Measurements from ENCODE around the gene MYADML2.

Gene MYADML2

DNA sequence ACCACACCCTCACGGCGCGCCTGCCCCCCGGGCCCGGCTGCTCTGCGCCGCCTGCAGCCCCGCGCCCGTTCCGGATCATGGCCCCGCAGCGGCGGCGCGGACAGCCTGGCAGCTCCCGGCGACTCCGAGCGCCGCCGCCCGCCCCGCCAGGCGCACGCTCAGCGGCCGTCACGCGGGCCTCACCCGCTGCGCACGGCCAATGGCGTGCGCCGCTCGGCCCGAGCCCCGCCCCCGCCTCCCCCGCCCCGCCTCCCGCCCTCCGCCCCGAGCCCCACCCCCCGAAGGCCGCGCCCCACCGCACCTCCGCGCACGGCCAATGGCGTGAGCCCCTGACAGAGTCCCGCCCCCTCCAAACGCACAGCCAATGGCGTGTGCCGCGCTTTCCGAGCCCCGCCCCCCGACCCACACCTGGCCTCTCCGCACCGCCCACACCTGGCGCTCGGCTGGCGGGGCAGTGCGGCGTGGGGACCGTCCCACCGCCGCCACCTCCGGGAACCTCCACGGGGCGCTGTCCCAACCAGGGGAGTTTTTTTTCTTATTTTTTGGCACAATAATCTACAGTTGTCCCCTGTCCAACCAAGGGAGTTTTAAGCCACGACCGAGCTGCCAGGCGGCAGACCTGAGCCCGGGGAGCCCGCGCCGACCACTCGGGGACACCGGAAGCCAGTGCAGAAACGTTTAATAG, 35.6 kb downstream of the MYADML2 start, which contains the start of gene PCYT2:
TSS of gene PCYT2 (minus strand) at position 123 of the 685 bp plus-strand sequence. CDS start at position 79, 44 bp downstream.
- DNase-seq (ENCODE audit: low spot score) = peak; percentile 60

DNA sequence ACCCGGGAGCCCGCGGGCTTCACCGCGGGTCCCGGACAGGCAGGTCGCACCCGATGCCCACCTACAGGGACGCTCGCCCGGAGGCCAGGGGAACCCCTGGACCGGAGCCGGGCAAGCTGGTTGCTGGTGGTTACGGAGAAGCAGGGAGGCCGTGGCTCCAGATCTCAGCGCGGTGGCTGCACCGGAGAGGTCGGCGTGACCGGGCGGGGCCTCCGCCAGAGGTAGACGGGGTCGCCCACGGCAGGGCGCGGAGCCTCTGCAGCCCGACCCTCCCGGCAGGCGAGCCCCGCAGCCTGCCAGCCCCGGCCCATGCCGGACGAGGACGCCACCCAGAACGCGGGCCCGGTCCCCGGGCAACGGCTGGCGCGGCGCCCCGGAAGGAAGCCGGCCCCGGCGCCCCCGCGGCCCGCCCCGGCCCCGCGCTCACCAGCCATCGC, 36.2 kb downstream of the MYADML2 start:
- no peak for DNase-seq (ENCODE audit: low spot score)

- no peak for DNase-seq (ENCODE audit: low spot score)
Observed at GRCh38 chr17:81909966-81910839, 36.8 kb downstream of the MYADML2 start.

GRCh38 chr17:81909231-81909630, 37.8 kb downstream of the MYADML2 start:
- DNase-seq (ENCODE audit: low spot score) = no peak

DNA sequence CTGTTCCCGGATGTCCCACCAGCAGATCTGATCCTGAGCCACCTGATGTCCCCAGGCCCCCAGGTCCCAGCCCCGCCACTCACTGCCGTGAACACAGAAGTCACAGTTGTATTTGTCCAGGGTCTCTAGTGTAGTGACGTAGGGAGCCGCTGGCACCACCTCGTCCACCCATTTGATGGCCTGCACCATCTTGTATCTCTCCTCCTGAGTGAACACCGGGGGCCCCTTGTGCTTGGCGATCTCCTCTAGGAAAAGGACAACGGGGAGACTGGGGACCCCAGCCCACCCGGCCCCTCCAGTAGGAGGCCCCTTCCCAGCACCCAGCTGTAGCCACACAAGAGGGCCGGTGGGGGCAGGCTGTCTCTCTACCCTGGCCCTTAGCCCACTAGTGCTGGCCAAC, 38.2 kb downstream of the MYADML2 start:
- no peak for DNase-seq (ENCODE audit: low spot score)

GRCh38 chr17:81907219-81908145, 39.6 kb downstream of the MYADML2 start:
- no peak for DNase-seq (ENCODE audit: low spot score)

DNA sequence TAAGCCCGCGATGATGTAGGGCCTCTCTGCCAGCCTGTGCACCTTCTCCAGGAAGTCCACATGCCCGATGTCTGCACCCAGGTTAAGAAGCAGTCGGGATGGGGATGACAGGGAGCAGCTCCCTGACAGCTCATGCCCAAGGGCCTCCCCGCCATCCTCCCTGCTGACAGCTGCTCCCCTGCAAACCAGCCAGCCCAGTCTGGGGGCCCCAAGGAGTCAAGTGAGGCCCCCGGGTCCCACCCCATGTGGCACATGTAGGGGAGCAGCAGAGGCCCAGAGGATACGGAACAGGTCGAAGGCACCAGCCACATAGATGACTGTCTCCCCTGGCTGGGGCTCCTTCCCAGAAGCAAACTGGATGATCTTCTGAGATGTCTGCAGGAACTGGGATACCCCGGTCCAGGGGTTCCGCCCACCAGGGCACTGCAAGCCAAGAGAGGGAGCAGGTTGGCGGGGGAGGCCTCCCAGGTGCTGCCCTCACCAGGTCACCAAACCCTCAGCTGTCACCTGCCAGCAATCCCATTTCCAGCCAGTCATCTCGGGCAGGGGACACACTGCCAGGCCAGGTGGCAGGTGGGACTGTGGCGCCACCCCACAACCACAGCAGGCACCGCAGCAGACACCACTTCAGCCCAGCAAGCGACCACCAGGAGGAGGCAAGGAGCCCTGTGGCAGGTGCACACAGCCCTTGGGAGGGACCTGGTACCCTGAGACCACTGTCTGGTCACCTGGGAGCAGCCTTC, 40.4 kb downstream of the MYADML2 start:
- no peak for DNase-seq (ENCODE audit: low spot score)

DNA sequence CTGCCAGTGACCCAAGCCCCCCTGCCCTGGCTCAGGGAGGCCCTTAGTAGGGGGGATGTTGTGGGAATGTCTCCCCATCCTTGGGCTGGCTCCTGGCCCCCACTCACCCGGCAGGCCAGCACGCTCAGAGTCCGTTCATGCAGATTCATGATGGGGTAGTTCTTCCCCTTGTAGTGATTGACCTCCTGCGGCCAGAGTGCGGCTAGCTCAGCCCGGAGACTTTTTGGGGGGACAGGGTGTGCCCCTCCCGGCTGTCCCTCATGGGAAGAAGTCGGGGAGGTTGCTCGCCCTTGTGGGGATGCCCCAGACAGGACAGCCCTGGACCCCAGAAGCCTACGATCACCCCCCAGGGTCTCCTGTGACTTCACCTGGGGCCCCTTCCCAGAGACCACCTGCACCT, 41.0 kb downstream of the MYADML2 start:
- DNase-seq (ENCODE audit: low spot score) = no peak

GRCh38 chr17:81905424-81905875, 41.6 kb downstream of the MYADML2 start:
- no peak for DNase-seq (ENCODE audit: low spot score)

GRCh38 chr17:81904600-81905423, 42.2 kb downstream of the MYADML2 start:
- DNase-seq (ENCODE audit: low spot score) = no peak

DNA sequence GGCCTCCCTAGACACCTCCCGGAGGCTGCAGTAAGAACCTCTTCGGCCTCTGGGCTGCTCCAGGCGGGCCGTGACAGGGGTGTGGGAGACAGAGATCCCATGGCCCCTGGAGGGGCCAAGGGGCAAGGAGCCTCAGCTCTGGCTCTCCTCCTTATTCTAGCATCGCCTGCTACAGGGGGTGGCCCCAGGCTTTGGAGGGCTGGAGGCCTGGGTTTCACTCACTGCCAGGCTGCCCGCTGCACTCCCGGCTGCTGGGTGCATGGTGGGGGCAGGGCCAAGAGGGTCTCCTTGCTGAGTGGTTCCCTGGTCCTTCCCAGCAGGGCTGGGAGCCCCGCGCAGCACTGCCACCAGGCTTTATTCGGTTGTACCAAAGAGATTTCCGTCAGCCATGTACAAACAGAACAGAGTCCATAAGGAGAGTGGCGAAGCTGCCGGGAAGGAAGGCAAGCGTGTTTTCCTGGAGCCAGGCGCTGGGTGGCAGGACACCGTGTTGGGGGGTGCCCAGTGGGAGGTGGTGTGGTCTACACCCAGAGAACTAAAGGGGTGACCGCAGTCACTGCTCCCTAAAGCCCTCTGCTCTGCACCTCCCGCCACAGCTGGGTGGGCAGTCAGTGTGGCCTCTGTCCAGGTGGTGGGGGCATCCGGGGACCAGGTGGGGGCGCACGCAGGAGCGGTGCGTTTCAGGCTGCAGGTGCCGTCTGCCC, 43.0 kb downstream of the MYADML2 start:
- DNase-seq (ENCODE audit: low spot score) = no peak

DNA sequence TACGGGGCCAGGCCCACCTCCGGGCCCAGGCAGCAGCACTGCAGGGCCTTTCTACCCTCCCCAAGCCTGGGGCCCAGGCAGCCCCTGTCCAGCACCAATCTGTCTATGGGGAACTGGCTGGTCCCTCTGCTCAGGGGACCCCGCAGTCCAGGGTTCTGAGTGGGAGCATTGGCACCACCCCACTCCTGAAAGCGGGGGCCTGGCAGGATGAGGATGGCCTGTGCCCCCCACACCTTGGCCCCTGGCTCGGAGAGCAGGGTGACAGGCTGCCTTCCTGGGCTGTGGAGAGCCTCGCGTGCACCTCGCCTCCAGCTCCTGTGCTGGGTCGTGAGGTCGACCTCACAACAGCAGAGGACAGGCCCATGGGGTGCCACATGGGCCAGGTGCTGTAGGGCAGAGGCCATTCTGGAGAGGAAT, 43.6 kb downstream of the MYADML2 start:
- no peak for DNase-seq (ENCODE audit: low spot score)

DNA sequence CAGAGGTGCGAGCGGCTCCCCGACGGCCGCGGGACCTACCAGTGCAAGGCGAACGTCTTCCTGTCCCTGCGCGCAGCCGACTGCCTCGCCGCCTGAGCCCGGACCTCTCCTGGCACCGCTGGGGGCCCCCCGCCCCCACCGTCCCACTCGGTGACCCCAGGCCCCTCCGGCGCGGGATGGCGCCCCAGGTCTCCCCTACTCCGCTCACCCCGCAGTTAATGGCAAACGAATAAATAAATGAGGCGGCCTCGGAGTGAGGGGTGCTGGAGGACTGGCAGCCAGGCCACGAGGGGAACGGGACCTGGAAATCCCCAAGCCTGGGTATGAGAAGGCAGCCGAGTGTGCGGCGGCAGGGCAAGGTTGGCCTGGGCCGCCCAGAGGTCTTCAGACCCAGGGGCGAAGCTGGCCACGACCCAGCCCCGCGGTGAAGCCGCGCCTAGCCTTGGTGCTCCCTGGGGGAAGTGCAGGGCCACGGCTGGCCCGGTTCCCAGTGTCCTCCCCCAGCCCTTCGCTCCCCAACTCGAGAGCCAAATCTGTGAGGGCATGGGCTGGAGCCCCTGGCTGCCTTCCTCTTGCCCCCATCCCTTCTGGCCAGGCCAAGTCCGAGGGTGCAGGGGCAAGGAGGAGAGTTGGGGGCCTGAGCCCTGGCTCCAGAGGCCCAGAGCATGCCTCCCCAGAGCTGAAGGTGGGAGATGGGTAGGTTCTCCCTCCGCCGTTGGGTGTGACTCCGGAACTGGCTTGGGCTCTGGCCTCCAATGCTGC, 44.2 kb downstream of the MYADML2 start:
- DNase-seq (ENCODE audit: low spot score) = no peak

DNA sequence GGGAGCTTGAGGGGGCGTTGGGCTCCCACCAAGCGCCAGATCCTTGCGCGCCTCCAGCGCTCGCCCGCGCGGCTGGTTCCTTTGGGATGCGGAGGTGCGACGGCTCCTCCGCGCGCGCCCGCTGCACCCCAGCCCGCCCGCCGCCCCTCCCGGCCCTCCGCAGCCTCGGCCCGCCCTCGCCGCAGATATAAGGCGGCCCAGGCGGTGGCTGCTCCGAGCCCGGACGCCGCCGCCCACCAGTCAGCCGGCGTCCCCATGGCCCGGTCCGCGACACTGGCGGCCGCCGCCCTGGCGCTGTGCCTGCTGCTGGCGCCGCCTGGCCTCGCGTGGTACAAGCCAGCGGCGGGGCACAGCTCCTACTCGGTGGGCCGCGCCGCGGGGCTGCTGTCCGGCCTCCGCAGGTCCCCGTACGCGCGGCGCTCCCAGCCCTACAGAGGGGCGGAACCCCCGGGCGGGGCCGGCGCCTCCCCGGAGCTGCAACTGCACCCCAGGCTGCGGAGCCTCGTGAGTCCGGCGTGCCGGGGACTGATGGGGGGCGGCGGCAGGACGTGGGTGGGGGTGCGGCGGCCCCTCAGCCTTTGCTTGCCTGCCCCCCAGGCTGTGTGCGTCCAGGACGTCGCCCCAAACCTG, 44.9 kb downstream of the MYADML2 start, which contains the start of gene NPB:
TSS of gene NPB (plus strand) at position 216 of the 630 bp plus-strand sequence. CDS start at position 256, 40 bp downstream.
- DNase-seq (ENCODE audit: low spot score) = peak; percentile 54

GRCh38 chr17:81901167-81902022, 45.6 kb downstream of the MYADML2 start:
- DNase-seq (ENCODE audit: low spot score) = no peak

- DNase-seq (ENCODE audit: low spot score) = no peak
Observed at GRCh38 chr17:81900181-81900820, 46.7 kb downstream of the MYADML2 start.
